H9 (cell line): ENCODE measurements around the gene SP140L. TPM values are rescaled to one million over a fixed set of nuclear protein-coding genes. Genes with fewer than 3 reads are reported as not detected.

Source experiments
- DNase-seq: peaks from one replicate; pipeline ENCODE4 v3.0.0-alpha.2; 2017
- H2AFZ ChIP-seq: one replicate; pipeline ENCODE4 v1.6.1; 2013; ENCODE audit warnings: mild to moderate bottlenecking, low read length, control low read depth, moderate library complexity
- H2AK5ac ChIP-seq: 2 replicates; pipeline ENCODE4 v1.6.1; 2013; ENCODE audit warnings: low read length, control low read depth, mixed read lengths; ENCODE audit not compliant: insufficient read length
- H2BK120ac ChIP-seq: one replicate; pipeline ENCODE4 v1.6.1; 2013; ENCODE audit warnings: low read depth, mild to moderate bottlenecking, low read length, control low read depth, inconsistent platforms; ENCODE audit not compliant: poor library complexity, severe bottlenecking
- H2BK12ac ChIP-seq: 2 replicates; pipeline ENCODE4 v1.6.1; 2013; ENCODE audit warnings: low read length, control low read depth, mixed read lengths, low read depth; ENCODE audit not compliant: insufficient read length
- H2BK15ac ChIP-seq: 2 replicates; pipeline ENCODE4 v1.6.1; 2013; ENCODE audit warnings: low read depth, low read length, control low read depth
- H2BK20ac ChIP-seq: one replicate; pipeline ENCODE4 v1.6.1; 2013; ENCODE audit warnings: low read depth, mild to moderate bottlenecking, low read length, control low read depth, inconsistent platforms; ENCODE audit not compliant: poor library complexity, severe bottlenecking
- H2BK5ac ChIP-seq: 2 replicates; pipeline ENCODE4 v1.6.1; 2013; ENCODE audit warnings: low read length, control low read depth, mixed read lengths; ENCODE audit not compliant: insufficient read length
- H3K14ac ChIP-seq: 2 replicates; pipeline ENCODE4 v1.6.1; 2013; ENCODE audit warnings: low read length, control low read depth; ENCODE audit not compliant: insufficient read depth
- H3K18ac ChIP-seq: 2 replicates; pipeline ENCODE4 v1.6.1; 2013; ENCODE audit warnings: low read depth, mild to moderate bottlenecking, mixed read lengths, low read length, control low read depth; ENCODE audit not compliant: insufficient read length
- H3K23ac ChIP-seq: 2 replicates; pipeline ENCODE4 v1.6.1; 2013; ENCODE audit warnings: low read length, control low read depth, mixed read lengths, low read depth; ENCODE audit not compliant: insufficient read length
- H3K23me2 ChIP-seq: 2 replicates; pipeline ENCODE4 v1.6.1; 2013; ENCODE audit warnings: low read depth, mild to moderate bottlenecking, mixed read lengths, low read length, control low read depth; ENCODE audit not compliant: insufficient read length, poor library complexity, severe bottlenecking
- H3K27ac ChIP-seq: 2 replicates; pipeline ENCODE4 v1.5.1; 2013; ENCODE audit warnings: low read length, control low read depth, mixed read lengths, low read depth; ENCODE audit not compliant: insufficient read length
- H3K27me3 ChIP-seq: 2 replicates; pipeline ENCODE4 v1.6.1; 2013; ENCODE audit warnings: low read length, control low read depth, inconsistent platforms; ENCODE audit not compliant: insufficient read depth
- H3K4ac ChIP-seq: 2 replicates; pipeline ENCODE4 v1.6.1; 2013; ENCODE audit warnings: low read depth, mild to moderate bottlenecking, control low read depth, inconsistent platforms, low read length, moderate library complexity
- H3K4me1 ChIP-seq: 2 replicates; pipeline ENCODE4 v1.6.1; 2013; ENCODE audit warnings: low read length, control low read depth, inconsistent platforms; ENCODE audit not compliant: insufficient read depth
- H3K4me2 ChIP-seq: 2 replicates; pipeline ENCODE4 v1.6.1; 2013; ENCODE audit warnings: low read length, control low read depth, mixed read lengths; ENCODE audit not compliant: insufficient read length, insufficient read depth
- H3K56ac ChIP-seq: 2 replicates; pipeline ENCODE4 v1.6.1; 2013; ENCODE audit warnings: low read depth, mild to moderate bottlenecking, mixed read lengths, low read length, control low read depth; ENCODE audit not compliant: insufficient read length
- H3K79me1 ChIP-seq: 2 replicates; pipeline ENCODE4 v1.6.1; 2013; ENCODE audit warnings: low read depth, mild to moderate bottlenecking, moderate library complexity, low read length, control low read depth, inconsistent platforms; ENCODE audit not compliant: insufficient read depth, poor library complexity, severe bottlenecking
- H3K79me2 ChIP-seq: 2 replicates; pipeline ENCODE4 v1.6.1; 2013; ENCODE audit warnings: low read length, control low read depth, inconsistent platforms; ENCODE audit not compliant: insufficient read depth
- H3K9ac ChIP-seq: 2 replicates; pipeline ENCODE4 v1.6.1; 2013; ENCODE audit warnings: low read length, control low read depth, mixed read lengths; ENCODE audit not compliant: insufficient read length; ENCODE audit errors: extremely low read depth
- H3K9me3 ChIP-seq: one replicate; pipeline ENCODE4 v1.6.1; 2013; ENCODE audit warnings: low read depth, low read length, inconsistent platforms; ENCODE audit not compliant: control insufficient read depth
- H3T11ph ChIP-seq: one replicate; pipeline ENCODE4 v1.6.1; 2013; ENCODE audit warnings: mild to moderate bottlenecking, low read length, control low read depth, inconsistent platforms
- H4K20me1 ChIP-seq: one replicate; pipeline ENCODE4 v1.6.1; 2013; ENCODE audit not compliant: control insufficient read depth, insufficient read length, insufficient read depth
- H4K5ac ChIP-seq: 2 replicates; pipeline ENCODE4 v1.6.1; 2013; ENCODE audit warnings: low read depth, mild to moderate bottlenecking, mixed read lengths, low read length, control low read depth; ENCODE audit not compliant: insufficient read length
- H4K8ac ChIP-seq: replicated peaks from 2 replicates; pipeline ENCODE4 v1.6.1; 2013; ENCODE audit warnings: low read length, control low read depth, mixed read lengths, low read depth; ENCODE audit not compliant: insufficient read length
- H4K91ac ChIP-seq: 2 replicates; pipeline ENCODE4 v1.6.1; 2013; ENCODE audit warnings: low read depth, mild to moderate bottlenecking, moderate library complexity, mixed read lengths, low read length, control low read depth; ENCODE audit not compliant: insufficient read length
- H3K27ac Mint-ChIP-seq, 3 experiments: 2 replicates in 2 of 3; 3 replicates in 1 of 3; pipeline ENCODE4 v1.8.0; 2020 to 2021; ENCODE audit warnings: mixed read lengths in 3 of 3, mild to moderate bottlenecking in 1 of 3, moderate library complexity in 1 of 3
- H3K27me3 Mint-ChIP-seq: 2 replicates; pipeline ENCODE4 v1.8.0; 2021; ENCODE audit warnings: low read depth, mild to moderate bottlenecking, moderate library complexity, mixed read lengths
- H3K36me3 Mint-ChIP-seq, 3 experiments: 2 replicates in 2 of 3; 3 replicates in 1 of 3; pipeline ENCODE4 v1.8.0; 2020 to 2021; ENCODE audit warnings: low read depth in 3 of 3, mixed read lengths in 3 of 3; ENCODE audit not compliant: insufficient read depth in 1 of 3
- H3K4me1 Mint-ChIP-seq, 2 experiments: 2 replicates each; pipeline ENCODE4 v1.8.0; 2020; ENCODE audit warnings: mixed read lengths in 2 of 2
- H3K4me3 Mint-ChIP-seq, 2 experiments: 2 replicates in 1 of 2; 3 replicates in 1 of 2; pipeline ENCODE4 v1.8.0; 2020 to 2021; ENCODE audit warnings: mild to moderate bottlenecking in 2 of 2, mixed read lengths in 2 of 2, moderate library complexity in 1 of 2
- H3K9me3 Mint-ChIP-seq, 2 experiments: 2 replicates in 1 of 2; 3 replicates in 1 of 2; pipeline ENCODE4 v1.8.0; 2020; ENCODE audit warnings: mild to moderate bottlenecking in 2 of 2, mixed read lengths in 2 of 2, moderate library complexity in 1 of 2
- WGBS: extraction: QIAGEN DNeasy Blood & Tissue Kit; methylation state at CpG from one replicate; pipeline ENCODE4 v1.1.7; 2013; ENCODE audit warnings: missing lambda C conversion rate, low lambda C conversion rate, mixed read lengths; ENCODE audit not compliant: insufficient read length; ENCODE audit errors: extremely low coverage; 5-methylcytosine and 5-hydroxymethylcytosine counted together
- total RNA-seq: library from RNA; stranded (reverse); gene quantifications from 2 replicates; pipeline ENCODE4 v1.2.1, GENCODE V29; 2021
- TF ChIP-seq, protein P1 (sequence below): fragments of 200-600 bp; sonication (generic); conservative IDR thresholded peaks from 3 replicates; pipeline ENCODE4 v1.8.0; 2021; ENCODE audit warnings: antibody characterized with exemption, mild to moderate bottlenecking

The SP140L gene
- total RNA-seq, 1 experiment from 2014 or later, result 1.3 TPM

DNA sequence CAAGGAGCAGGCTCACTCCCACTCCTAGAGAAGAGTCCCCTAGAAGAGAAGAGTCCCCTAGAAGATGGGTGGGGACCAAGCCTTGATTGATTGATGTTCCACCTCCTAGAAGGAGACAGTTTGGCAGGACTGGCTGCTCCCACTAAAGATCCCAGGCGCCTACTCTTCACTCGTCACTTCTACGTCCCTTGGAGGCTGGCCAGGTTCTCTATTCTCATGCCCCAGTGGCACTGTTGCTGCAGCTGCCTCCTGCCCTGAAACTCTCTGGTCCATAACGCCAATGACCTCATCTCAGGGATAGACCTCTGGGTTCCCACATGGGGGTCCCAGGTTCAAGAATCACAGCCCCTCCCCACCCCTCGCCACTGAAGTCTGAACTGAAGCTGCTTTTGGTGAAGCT lies 2.5 kb upstream of the SP140L start:
- H3K4me2 ChIP-seq, result no peak overlapping the region
- H3K9ac ChIP-seq, result no peak overlapping the region
- Mint-ChIP-seq H3K27me3 (no peaks in the 10 kb centered on the region), H3K4me3 (no peak overlapping the region), H3K27ac (no peak overlapping the region), H3K36me3 (peaks cover 10 to 16% (median 13%) of the 10 kb centered on the region in 3 experiments; a peak in 6 of 7 replicates), H3K9me3 (peaks cover 22 to 25% of the 10 kb centered on the region in 2 experiments), H3K4me1 (peaks cover 5% of the 10 kb centered on the region in 2 experiments; a peak in 2 of 4 replicates)
- no peak overlapping the region for H2AK5ac ChIP-seq
- H3K23me2 ChIP-seq, result no peaks in the 10 kb centered on the region
- H3K4me1 ChIP-seq, result no peaks in the 10 kb centered on the region
- H3K9me3 ChIP-seq, result peaks cover 14% of the 10 kb centered on the region
- no CpG with 5 or more reads among the region's 5 CpGs for WGBS
- H3K4ac ChIP-seq, result no peak overlapping the region
- no peak overlapping the region for H2AFZ ChIP-seq
- no peak overlapping the region for H3K56ac ChIP-seq
- no peak for DNase-seq
- no peak overlapping the region for H2BK12ac ChIP-seq
- H4K8ac ChIP-seq, result no peak overlapping the region
- no peak overlapping the region for H2BK120ac ChIP-seq
- H2BK20ac ChIP-seq, result no peak overlapping the region
- no peak overlapping the region for H3T11ph ChIP-seq
- no peaks in the 10 kb centered on the region for H3K27me3 ChIP-seq
- no peaks in the 10 kb centered on the region for H3K79me2 ChIP-seq
- no peak overlapping the region for H4K5ac ChIP-seq
- no peak overlapping the region for H2BK5ac ChIP-seq
- no peak overlapping the region for H3K14ac ChIP-seq
- no peak overlapping the region for H4K91ac ChIP-seq
- no peak overlapping the region for H2BK15ac ChIP-seq
- H3K27ac ChIP-seq, result no peak overlapping the region
- TF ChIP-seq, protein P1, sequence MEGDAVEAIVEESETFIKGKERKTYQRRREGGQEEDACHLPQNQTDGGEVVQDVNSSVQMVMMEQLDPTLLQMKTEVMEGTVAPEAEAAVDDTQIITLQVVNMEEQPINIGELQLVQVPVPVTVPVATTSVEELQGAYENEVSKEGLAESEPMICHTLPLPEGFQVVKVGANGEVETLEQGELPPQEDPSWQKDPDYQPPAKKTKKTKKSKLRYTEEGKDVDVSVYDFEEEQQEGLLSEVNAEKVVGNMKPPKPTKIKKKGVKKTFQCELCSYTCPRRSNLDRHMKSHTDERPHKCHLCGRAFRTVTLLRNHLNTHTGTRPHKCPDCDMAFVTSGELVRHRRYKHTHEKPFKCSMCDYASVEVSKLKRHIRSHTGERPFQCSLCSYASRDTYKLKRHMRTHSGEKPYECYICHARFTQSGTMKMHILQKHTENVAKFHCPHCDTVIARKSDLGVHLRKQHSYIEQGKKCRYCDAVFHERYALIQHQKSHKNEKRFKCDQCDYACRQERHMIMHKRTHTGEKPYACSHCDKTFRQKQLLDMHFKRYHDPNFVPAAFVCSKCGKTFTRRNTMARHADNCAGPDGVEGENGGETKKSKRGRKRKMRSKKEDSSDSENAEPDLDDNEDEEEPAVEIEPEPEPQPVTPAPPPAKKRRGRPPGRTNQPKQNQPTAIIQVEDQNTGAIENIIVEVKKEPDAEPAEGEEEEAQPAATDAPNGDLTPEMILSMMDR, result no peak
- H3K79me1 ChIP-seq, result no peaks in the 10 kb centered on the region
- H3K23ac ChIP-seq, result no peak overlapping the region
- no peaks in the 10 kb centered on the region for H4K20me1 ChIP-seq
- H3K18ac ChIP-seq, result no peak overlapping the region
